SK-N-SH treated with all-trans-retinoic acid at 6 μM for 48 hours (cell line): ENCODE data around the gene IFIT1B.

Source experiments
- ATAC-seq: fragments of 200-7000 bp; cut with Tn5 transposase; 3 replicates; pipeline ENCODE4 v1.9.1; 2020; ENCODE audit warnings: mild to moderate bottlenecking, moderate library complexity
- ARNTL ChIP-seq: fragments of 450-650 bp; formaldehyde crosslinking; IDR thresholded peaks from 2 replicates; pipeline ENCODE4 v1.5.0; 2020; ENCODE audit warnings: low read depth, mild to moderate bottlenecking, moderate library complexity, borderline replicate concordance
- CREB5 ChIP-seq: fragments of 250-450 bp; sonication (Bioruptor Pico); IDR thresholded peaks from 2 replicates; pipeline ENCODE4 v1.5.1; 2020; ENCODE audit warnings: low read depth, mild to moderate bottlenecking, moderate library complexity
- CSDC2 ChIP-seq: fragments of 250-450 bp; sonication (Bioruptor Pico); IDR thresholded peaks from 2 replicates; pipeline ENCODE4 v1.5.0; 2020; ENCODE audit warnings: mild to moderate bottlenecking, moderate library complexity
- ESRRG ChIP-seq: fragments of 250-450 bp; sonication (Bioruptor Pico); IDR thresholded peaks from 2 replicates; pipeline ENCODE4 v1.6.1; 2021; ENCODE audit warnings: mild to moderate bottlenecking
- ISL1 ChIP-seq: fragments of 250-450 bp; sonication (Bioruptor Pico); IDR thresholded peaks from 2 replicates; pipeline ENCODE4 v2.1.2; 2022; ENCODE audit warnings: mild to moderate bottlenecking, moderate library complexity
- OSR1 ChIP-seq: fragments of 250-450 bp; sonication (Bioruptor Pico); IDR thresholded peaks from 2 replicates; pipeline ENCODE4 v1.8.0; 2022; ENCODE audit warnings: moderate library complexity, mild to moderate bottlenecking, inconsistent platforms
- PATZ1 ChIP-seq: fragments of 250-450 bp; sonication (Bioruptor Pico); IDR thresholded peaks from 2 replicates; pipeline ENCODE4 v1.8.0; 2020; ENCODE audit warnings: mild to moderate bottlenecking, moderate library complexity, borderline replicate concordance
- POU6F1 ChIP-seq: fragments of 250-450 bp; sonication (Bioruptor Pico); IDR thresholded peaks from 2 replicates; pipeline ENCODE4 v1.8.0; 2021; ENCODE audit warnings: low read depth, mild to moderate bottlenecking, moderate library complexity, borderline replicate concordance
- PPARA ChIP-seq: fragments of 250-450 bp; sonication (Bioruptor Pico); IDR thresholded peaks from 2 replicates; pipeline ENCODE4 v1.5.0; 2020; ENCODE audit warnings: mild to moderate bottlenecking, borderline replicate concordance
- RARB ChIP-seq: fragments of 250-450 bp; sonication (Bioruptor Pico); IDR thresholded peaks from 2 replicates; pipeline ENCODE4 v1.8.0; 2021; ENCODE audit warnings: mild to moderate bottlenecking, moderate library complexity
- SNAI2 ChIP-seq: fragments of 250-450 bp; sonication (Bioruptor Pico); IDR thresholded peaks from 2 replicates; pipeline ENCODE4 v1.5.0; 2020; ENCODE audit warnings: mild to moderate bottlenecking, moderate library complexity
- TCF4 ChIP-seq: fragments of 250-450 bp; sonication (Bioruptor Pico); IDR thresholded peaks from 2 replicates; pipeline ENCODE4 v1.8.0; 2021; ENCODE audit warnings: mild to moderate bottlenecking, moderate library complexity, borderline replicate concordance
- TOX ChIP-seq: fragments of 250-450 bp; sonication (Bioruptor Pico); IDR thresholded peaks from 2 replicates; pipeline ENCODE4 v1.8.0; 2021; ENCODE audit warnings: mild to moderate bottlenecking, moderate library complexity, borderline replicate concordance
- ZC3H10 ChIP-seq: fragments of 250-450 bp; sonication (Bioruptor Pico); IDR thresholded peaks from 2 replicates; pipeline ENCODE4 v1.5.1; 2021; ENCODE audit warnings: mild to moderate bottlenecking, moderate library complexity
- ZFP3 ChIP-seq: fragments of 250-450 bp; sonication (Bioruptor Pico); IDR thresholded peaks from 2 replicates; pipeline ENCODE4 v1.5.0; 2020; ENCODE audit warnings: mild to moderate bottlenecking, moderate library complexity
- ZFP30 ChIP-seq: fragments of 450-650 bp; formaldehyde crosslinking; IDR thresholded peaks from 2 replicates; pipeline ENCODE4 v1.5.0; 2022; ENCODE audit warnings: mild to moderate bottlenecking, moderate library complexity
- ZNF565 ChIP-seq: fragments of 450-650 bp; formaldehyde crosslinking; conservative IDR thresholded peaks from 2 replicates; pipeline ENCODE4 v1.5.0; 2020; ENCODE audit warnings: low read depth, mild to moderate bottlenecking, moderate library complexity
- ZNF70 ChIP-seq: fragments of 450-650 bp; formaldehyde crosslinking; IDR thresholded peaks from 2 replicates; pipeline ENCODE4 v1.5.0; 2020; ENCODE audit warnings: mild to moderate bottlenecking, moderate library complexity
- ZNF8 ChIP-seq: fragments of 450-650 bp; formaldehyde crosslinking; IDR thresholded peaks from 2 replicates; pipeline ENCODE4 v1.5.0; 2020; ENCODE audit warnings: mild to moderate bottlenecking, moderate library complexity

IFIT1B gene

GRCh38 chr10:89345367-89346000 lies 32.4 kb upstream of the IFIT1B start:
- TF ChIP-seq TOX (CRISPR knock-in tag) (no peak), CSDC2 (no peak), ZNF565 (CRISPR knock-in tag) (no peak), RARB (CRISPR knock-in tag) (no peak), ZNF8 (CRISPR knock-in tag) (no peak), TCF4 (CRISPR knock-in tag) (no peak), PATZ1 (no peak)

GRCh38 chr10:89346405-89347254 lies 31.2 kb upstream of the IFIT1B start:
- TF ChIP-seq ISL1 (CRISPR knock-in tag) (no peak), ZFP3 (CRISPR knock-in tag) (no peak), PATZ1 (no peak), CREB5 (CRISPR knock-in tag) (no peak), POU6F1 (no peak)
- no peak for ATAC-seq

More at GRCh38 chr10:89345367-89346000, 32.4 kb upstream of the IFIT1B start:
- ATAC-seq, result no peak

- no peak for TF ChIP-seq TCF4 (CRISPR knock-in tag)
- no peak for TF ChIP-seq TOX (CRISPR knock-in tag)
- no peak for TF ChIP-seq ZC3H10 (CRISPR knock-in tag)
- TF ChIP-seq ISL1 (CRISPR knock-in tag), result no peak
- no peak for TF ChIP-seq ZFP30 (CRISPR knock-in tag)
- no peak for TF ChIP-seq ESRRG
- no peak for TF ChIP-seq CSDC2
- TF ChIP-seq ZFP3 (CRISPR knock-in tag), result no peak
- no peak for TF ChIP-seq ARNTL (CRISPR knock-in tag)
- TF ChIP-seq ZNF70, result no peak
- no peak for TF ChIP-seq CREB5 (CRISPR knock-in tag)
- TF ChIP-seq PPARA, result no peak
- TF ChIP-seq ZNF565 (CRISPR knock-in tag), result no peak
- TF ChIP-seq PATZ1, result no peak
- TF ChIP-seq RARB (CRISPR knock-in tag), result no peak
- no peak for TF ChIP-seq POU6F1
- TF ChIP-seq OSR1 (CRISPR knock-in tag), result no peak
- no peak for TF ChIP-seq SNAI2 (CRISPR knock-in tag)
- TF ChIP-seq, all 23 proteins: peak for 0
- no peak for ATAC-seq
These were observed 30.0 kb upstream of the IFIT1B start for GRCh38 chr10:89347701-89348457.
